GM21528 (cell line): ENCODE results near the gene GMEB2.

ENCODE experiments used
- ATAC-seq: cut with Tn5 transposase; IDR thresholded peaks from one replicate; pipeline ENCODE4 v1.9.1; 2021; ENCODE audit warnings: mild to moderate bottlenecking, moderate library complexity; ENCODE audit not compliant: unreplicated experiment, low FRiP score

GMEB2 gene

GRCh38 chr20:63591786-63592355, 35.0 kb downstream of the GMEB2 start:
- no peak for ATAC-seq

GRCh38 chr20:63591147-63591533, 35.8 kb downstream of the GMEB2 start:
- ATAC-seq, result no peak

- no peak for ATAC-seq
Observed at GRCh38 chr20:63590218-63591146, 36.4 kb downstream of the GMEB2 start.

GRCh38 chr20:63589261-63590217, 37.4 kb downstream of the GMEB2 start:
- no peak for ATAC-seq

- ATAC-seq, result no peak
Observed at GRCh38 chr20:63588641-63589041, 38.3 kb downstream of the GMEB2 start.

GRCh38 chr20:63587776-63588591, 38.9 kb downstream of the GMEB2 start:
- no peak for ATAC-seq

- ATAC-seq, result no peak
Observed at GRCh38 chr20:63587256-63587655, 39.6 kb downstream of the GMEB2 start.

GRCh38 chr20:63586797-63587196, 40.1 kb downstream of the GMEB2 start:
- ATAC-seq, result no peak

- no peak for ATAC-seq
Observed at GRCh38 chr20:63585616-63586565, 41.0 kb downstream of the GMEB2 start.

GRCh38 chr20:63582382-63583063, 44.4 kb downstream of the GMEB2 start:
- ATAC-seq, result no peak

- ATAC-seq, result no peak
Observed at GRCh38 chr20:63580796-63581461, 46.0 kb downstream of the GMEB2 start.

- ATAC-seq, result no peak
Observed at GRCh38 chr20:63579017-63579694, 47.7 kb downstream of the GMEB2 start.

- no peak for ATAC-seq
Observed at GRCh38 chr20:63578224-63579016, 48.5 kb downstream of the GMEB2 start.

GRCh38 chr20:63577317-63577894, 49.5 kb downstream of the GMEB2 start:
- ATAC-seq, result no peak

- no peak for ATAC-seq
Observed at GRCh38 chr20:63576311-63576710, 50.6 kb downstream of the GMEB2 start.
